ENCODE results near the gene TIMP3. TPM values are rescaled to one million over a fixed set of nuclear protein-coding genes. Genes with fewer than 3 reads are reported as not detected.

Gene TIMP3
- polyA plus RNA-seq, 4 donors, result 116 to 166 (median 137) TPM

GRCh38 chr22:32827049-32827602 lies 25.6 kb downstream of the TIMP3 start:
- DNase-seq (ENCODE audit: low read depth in 4 of 4, low spot score in 2 of 4), result no peak

- DNase-seq (ENCODE audit: low read depth in 4 of 4, low spot score in 2 of 4), result no peak
Measured at GRCh38 chr22:32828150-32828549, 26.6 kb downstream of the TIMP3 start.

GRCh38 chr22:32828561-32828960 lies 27.1 kb downstream of the TIMP3 start:
- no peak for DNase-seq (ENCODE audit: low read depth in 4 of 4, low spot score in 2 of 4)

- DNase-seq (ENCODE audit: low read depth in 4 of 4, low spot score in 2 of 4), result no peak
Measured at GRCh38 chr22:32829451-32829851, 27.9 kb downstream of the TIMP3 start.

DNA sequence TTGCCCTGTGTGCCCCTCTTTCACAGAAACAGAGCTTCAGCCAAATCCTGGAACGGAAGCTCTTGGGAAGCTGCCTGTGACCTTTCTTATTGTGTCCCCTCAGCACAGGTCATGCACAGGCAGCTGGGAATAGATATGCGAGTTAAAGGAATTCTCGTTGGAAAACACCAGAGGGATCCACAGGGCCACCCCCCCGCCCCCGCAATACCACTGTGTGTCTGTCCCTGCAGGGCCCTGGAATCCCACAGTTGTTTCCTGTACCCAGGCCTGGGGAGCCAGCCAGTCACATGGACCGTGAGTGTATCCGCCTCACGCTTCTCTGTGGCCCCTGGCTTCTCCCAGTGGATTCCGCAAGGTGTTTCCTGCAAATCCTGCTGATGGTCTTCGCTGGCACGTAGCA lies 29.0 kb downstream of the TIMP3 start:
- no peak for DNase-seq (ENCODE audit: low read depth in 4 of 4, low spot score in 2 of 4)

GRCh38 chr22:32830957-32831356 lies 29.5 kb downstream of the TIMP3 start:
- DNase-seq (ENCODE audit: low read depth in 4 of 4, low spot score in 2 of 4), result no peak

DNA sequence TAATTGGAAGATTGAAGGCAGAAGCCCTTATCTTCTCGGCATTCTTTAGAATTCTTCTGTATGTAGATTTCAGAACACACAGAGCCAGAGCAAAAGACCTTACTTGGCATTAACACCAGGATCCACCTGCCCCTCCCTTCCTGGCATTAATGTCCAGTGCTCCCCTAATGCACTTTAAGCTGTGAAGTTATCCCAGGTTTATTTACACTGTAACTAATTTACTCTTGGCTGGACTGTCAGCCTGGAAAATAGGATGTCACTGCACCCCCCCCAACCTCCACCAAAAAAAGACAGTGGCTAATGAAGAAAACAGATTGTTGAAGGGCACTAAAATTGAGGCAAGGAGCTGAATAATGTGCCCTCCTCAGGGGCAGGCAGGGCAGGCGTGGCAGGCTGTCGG lies 30.1 kb downstream of the TIMP3 start:
- no peak for DNase-seq (ENCODE audit: low read depth in 4 of 4, low spot score in 2 of 4)

DNA sequence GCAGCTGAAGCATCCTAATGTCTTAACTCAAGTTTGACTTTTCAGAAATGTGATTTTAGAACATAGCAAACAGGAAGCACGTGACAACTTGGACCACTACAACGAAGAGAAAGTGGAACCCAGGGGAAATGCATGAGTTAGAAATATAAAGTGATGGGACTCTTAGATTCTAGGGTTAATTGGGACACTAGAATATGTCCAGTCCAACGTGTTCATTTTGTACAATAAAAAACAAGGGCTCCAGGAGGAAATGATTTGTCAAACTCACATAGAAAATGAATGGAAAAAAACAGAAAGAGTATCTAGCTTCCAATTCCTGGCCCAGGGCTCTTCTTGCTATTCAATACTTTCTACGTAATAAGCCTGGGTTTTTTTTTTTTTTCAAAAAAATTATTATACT lies 30.7 kb downstream of the TIMP3 start:
- no peak for DNase-seq (ENCODE audit: low read depth in 4 of 4, low spot score in 2 of 4)

- DNase-seq (ENCODE audit: low read depth in 4 of 4, low spot score in 2 of 4), result no peak
Measured at GRCh38 chr22:32836280-32837123, 35.0 kb downstream of the TIMP3 start.

- no peak for DNase-seq (ENCODE audit: low read depth in 4 of 4, low spot score in 2 of 4)
Measured at GRCh38 chr22:32837142-32837541, 35.6 kb downstream of the TIMP3 start.

GRCh38 chr22:32837803-32838202 lies 36.3 kb downstream of the TIMP3 start:
- DNase-seq (ENCODE audit: low read depth in 4 of 4, low spot score in 2 of 4), result no peak

- peak in 3 of 4 donors; percentile 36 to 69 (median 51) for DNase-seq (ENCODE audit: low read depth in 4 of 4, low spot score in 2 of 4)
Measured at GRCh38 chr22:32839831-32840584, 38.5 kb downstream of the TIMP3 start.

GRCh38 chr22:32841175-32841574 lies 39.7 kb downstream of the TIMP3 start:
- DNase-seq (ENCODE audit: low read depth in 4 of 4, low spot score in 2 of 4), result no peak

DNA sequence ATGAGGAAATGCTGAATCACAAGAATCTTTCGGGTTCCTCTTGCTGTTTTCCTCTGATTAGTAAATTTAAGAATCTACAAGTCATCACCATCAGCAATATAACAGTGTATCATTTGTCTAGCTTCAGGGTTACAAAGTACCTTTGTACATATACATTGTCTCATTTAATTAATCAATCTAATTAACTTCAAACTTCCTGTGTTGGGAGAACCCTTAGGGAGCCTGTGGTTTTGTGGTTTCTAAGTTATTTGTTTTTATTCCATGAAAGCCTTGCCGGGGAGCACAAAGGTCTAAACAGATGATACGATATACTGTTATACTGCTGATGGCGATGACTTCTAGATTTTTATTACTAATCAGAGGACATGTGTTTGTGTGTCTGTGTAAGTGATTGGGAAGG lies 41.0 kb downstream of the TIMP3 start:
- DNase-seq (ENCODE audit: low read depth in 4 of 4, low spot score in 2 of 4), result no peak

DNA sequence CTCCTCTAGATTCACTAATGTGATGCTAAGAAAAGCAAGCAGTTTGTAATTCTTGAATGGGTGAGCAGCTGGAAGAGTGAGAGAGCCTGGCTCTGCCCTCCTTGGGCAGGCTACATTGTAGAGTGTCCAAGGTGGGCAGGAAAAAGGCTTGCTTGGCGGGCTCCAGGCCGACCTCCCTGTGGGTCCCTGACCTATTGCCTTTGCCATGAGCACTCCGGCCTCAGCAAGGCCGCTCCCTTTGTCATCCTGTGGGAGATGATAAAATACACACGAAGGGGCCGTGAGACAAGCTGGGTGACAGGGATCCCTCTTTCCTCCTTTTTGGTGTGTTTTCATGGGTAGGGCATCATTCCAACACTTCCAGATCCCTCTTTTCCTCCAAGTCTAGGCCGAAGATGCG lies 41.8 kb downstream of the TIMP3 start:
- no peak for DNase-seq (ENCODE audit: low read depth in 4 of 4, low spot score in 2 of 4)

- DNase-seq (ENCODE audit: low read depth in 4 of 4, low spot score in 2 of 4), result no peak
Measured at GRCh38 chr22:32844251-32844650, 42.7 kb downstream of the TIMP3 start.

DNA sequence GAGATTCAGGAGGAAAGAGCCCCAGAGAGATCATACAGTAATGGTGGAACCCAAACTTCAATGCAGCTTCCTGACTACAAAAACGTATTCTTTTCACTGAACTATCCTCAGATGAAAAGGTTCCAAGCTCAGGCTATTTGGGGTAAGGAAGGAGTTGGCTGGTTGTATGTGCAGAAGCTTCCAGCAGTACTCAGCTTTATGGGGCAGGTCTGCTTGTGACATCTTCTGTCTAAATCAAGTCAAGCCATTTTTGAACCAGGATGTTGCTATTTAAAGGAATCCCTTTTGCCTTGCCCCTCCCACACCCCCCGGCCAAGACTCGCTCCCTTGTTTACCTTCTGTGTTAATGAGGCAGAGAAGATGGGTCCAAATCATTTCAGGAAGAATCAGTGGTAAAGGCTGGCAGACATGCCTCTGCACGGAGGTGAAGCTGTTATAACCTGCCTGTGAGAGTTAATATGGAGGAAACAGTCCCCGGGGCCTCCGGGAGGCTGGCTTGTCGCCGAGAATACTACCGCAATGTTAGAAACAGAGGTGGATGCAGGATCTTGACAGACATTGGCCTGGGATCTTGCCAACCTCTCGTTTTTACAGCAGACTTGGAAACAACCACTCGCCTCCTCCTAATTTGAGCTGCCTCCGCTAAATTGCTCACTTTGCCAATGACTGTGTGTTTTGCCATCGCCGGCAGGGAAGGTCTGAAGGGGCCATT lies 45.4 kb downstream of the TIMP3 start:
- no peak for DNase-seq (ENCODE audit: low read depth in 4 of 4, low spot score in 2 of 4)

GRCh38 chr22:32848226-32848625 lies 46.7 kb downstream of the TIMP3 start:
- no peak for DNase-seq (ENCODE audit: low read depth in 4 of 4, low spot score in 2 of 4)

- no peak for DNase-seq (ENCODE audit: low read depth in 4 of 4, low spot score in 2 of 4)
Measured at GRCh38 chr22:32849501-32849900, 48.0 kb downstream of the TIMP3 start.

- DNase-seq (ENCODE audit: low read depth in 4 of 4, low spot score in 2 of 4), result no peak
Measured at GRCh38 chr22:32850157-32850556, 48.7 kb downstream of the TIMP3 start.
